ENCODE measurements around the gene RNF212. TPM values are rescaled to one million over a fixed set of nuclear protein-coding genes. Genes with fewer than 3 reads are reported as not detected.

Gene RNF212
- total RNA-seq, 1 donor from 2014 or later, result 11.2 TPM

DNA sequence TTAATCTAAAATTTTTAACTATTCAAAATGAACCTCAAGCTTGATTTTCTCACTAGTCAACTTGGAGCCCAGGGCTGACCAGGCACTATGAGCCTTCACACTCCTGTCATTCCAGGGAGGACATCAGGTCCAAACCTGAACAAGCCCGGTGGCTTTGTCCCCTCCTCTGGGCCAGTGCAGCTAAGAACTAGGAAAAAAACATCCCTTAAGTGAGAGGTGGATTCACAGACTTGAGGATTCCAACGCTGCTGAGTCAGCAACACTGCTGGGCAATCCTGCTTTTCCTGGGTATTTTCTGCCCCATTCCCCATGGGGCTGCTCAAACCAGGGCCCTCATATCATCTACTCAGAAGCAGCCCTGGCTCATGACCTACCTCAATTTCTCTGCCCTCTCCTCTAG lies 4.0 kb downstream of the RNF212 start:
- DNase-seq (ENCODE audit: low spot score, unreplicated experiment), result no peak
- TF ChIP-seq CTCF (IDR thresholded peaks at IDR 0.05; ENCODE audit: unreplicated experiment), result no peak
- no peak overlapping the region for H3K4me3 Mint-ChIP-seq (ENCODE audit: low read depth)
- peaks cover 19% of the 10 kb centered on the region for H3K27me3 Mint-ChIP-seq
- no peak overlapping the region for H3K27ac Mint-ChIP-seq
- no peaks in the 10 kb centered on the region for H3K9me3 Mint-ChIP-seq (ENCODE audit: low read depth)
- H3K4me1 Mint-ChIP-seq (ENCODE audit: low read depth), result peaks cover 9% of the 10 kb centered on the region
- H3K36me3 Mint-ChIP-seq (ENCODE audit: insufficient read depth), result no peaks in the 10 kb centered on the region

GRCh38 chr4:1105662-1106061 lies 7.7 kb downstream of the RNF212 start:
- no peak overlapping the region for H3K27ac Mint-ChIP-seq

GRCh38 chr4:1105067-1105466 lies 8.3 kb downstream of the RNF212 start:
- peaks cover 6% of the 10 kb centered on the region for H3K4me1 Mint-ChIP-seq (ENCODE audit: low read depth)
- no peak overlapping the region for H3K4me3 Mint-ChIP-seq (ENCODE audit: low read depth)
- peaks cover 2% of the 10 kb centered on the region for H3K27me3 Mint-ChIP-seq
- DNase-seq (ENCODE audit: low spot score, unreplicated experiment), result no peak
- no peaks in the 10 kb centered on the region for H3K9me3 Mint-ChIP-seq (ENCODE audit: low read depth)
- no peak overlapping the region for H3K27ac Mint-ChIP-seq
- TF ChIP-seq CTCF (IDR thresholded peaks at IDR 0.05; ENCODE audit: unreplicated experiment), result no peak
- no peaks in the 10 kb centered on the region for H3K36me3 Mint-ChIP-seq (ENCODE audit: insufficient read depth)

More at GRCh38 chr4:1105662-1106061, 7.7 kb downstream of the RNF212 start:
- Mint-ChIP-seq H3K4me1 (ENCODE audit: low read depth) (peaks cover 9% of the 10 kb centered on the region), H3K36me3 (ENCODE audit: insufficient read depth) (no peaks in the 10 kb centered on the region), H3K4me3 (ENCODE audit: low read depth) (no peak overlapping the region), H3K27me3 (peaks cover 4% of the 10 kb centered on the region), H3K9me3 (ENCODE audit: low read depth) (no peaks in the 10 kb centered on the region)
- DNase-seq (ENCODE audit: low spot score, unreplicated experiment), result no peak
- no peak for TF ChIP-seq CTCF (IDR thresholded peaks at IDR 0.05; ENCODE audit: unreplicated experiment)

- no peak for TF ChIP-seq CTCF (IDR thresholded peaks at IDR 0.05; ENCODE audit: unreplicated experiment)
- no peaks in the 10 kb centered on the region for H3K9me3 Mint-ChIP-seq (ENCODE audit: low read depth)
- no peaks in the 10 kb centered on the region for H3K36me3 Mint-ChIP-seq (ENCODE audit: insufficient read depth)
- peaks cover 2% of the 10 kb centered on the region for H3K4me1 Mint-ChIP-seq (ENCODE audit: low read depth)
- DNase-seq (ENCODE audit: low spot score, unreplicated experiment), result no peak
- no peak overlapping the region for H3K27ac Mint-ChIP-seq
- H3K27me3 Mint-ChIP-seq, result no peaks in the 10 kb centered on the region
- no peak overlapping the region for H3K4me3 Mint-ChIP-seq (ENCODE audit: low read depth)
Measured at GRCh38 chr4:1104647-1105046, 8.7 kb downstream of the RNF212 start.

DNA sequence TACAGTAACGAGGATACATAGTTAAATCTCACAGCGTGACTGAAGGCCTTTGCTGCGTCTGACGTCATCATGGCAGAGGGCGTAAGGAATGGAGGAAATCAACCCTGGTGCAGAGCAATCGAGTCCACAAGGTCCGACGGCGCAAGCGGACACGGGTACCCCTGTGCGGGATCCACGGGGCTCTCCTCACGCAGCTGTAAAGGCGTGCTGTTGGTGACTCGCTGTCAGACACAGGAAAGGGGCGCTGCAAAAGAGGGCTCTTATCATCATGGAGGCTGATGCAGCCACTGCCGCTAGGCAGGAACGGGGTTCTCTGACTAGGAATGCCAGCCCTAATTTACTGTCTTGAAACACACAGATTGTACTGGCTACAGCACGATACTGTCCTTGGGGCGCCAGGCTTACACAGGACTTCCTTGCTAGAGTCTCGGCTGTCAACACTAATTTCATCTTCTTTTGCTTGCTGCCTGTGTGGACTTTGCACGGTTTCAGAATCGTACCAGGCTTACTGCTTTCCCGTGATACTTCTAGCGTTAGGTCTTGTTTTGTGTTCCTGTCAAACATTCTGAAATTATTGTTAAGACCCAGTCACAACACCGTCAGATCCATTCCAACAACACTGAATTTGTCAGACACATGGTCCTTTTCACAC lies 13.6 kb downstream of the RNF212 start:
- Mint-ChIP-seq H3K27ac (no peak overlapping the region), H3K9me3 (ENCODE audit: low read depth) (no peaks in the 10 kb centered on the region), H3K4me1 (ENCODE audit: low read depth) (no peaks in the 10 kb centered on the region), H3K36me3 (ENCODE audit: insufficient read depth) (no peaks in the 10 kb centered on the region), H3K27me3 (no peaks in the 10 kb centered on the region), H3K4me3 (ENCODE audit: low read depth) (no peak overlapping the region)
- DNase-seq (ENCODE audit: low spot score, unreplicated experiment), result no peak
- no peak for TF ChIP-seq CTCF (IDR thresholded peaks at IDR 0.05; ENCODE audit: unreplicated experiment)

All from progenitor cell of endocrine pancreas (in vitro differentiated cells).